HG02852 (cell line): ENCODE data around the gene UBE2J2.
"Not testable (repeated sequence)": the region's sequence is repeated elsewhere in the genome, so short reads cannot be mapped to it uniquely, and the experiment has no call there.

Experiments
- ATAC-seq: cut with Tn5 transposase; IDR thresholded peaks from one replicate; pipeline ENCODE4 v1.9.1; 2021; ENCODE audit warnings: mild to moderate bottlenecking, moderate library complexity; ENCODE audit not compliant: unreplicated experiment

Gene UBE2J2

DNA sequence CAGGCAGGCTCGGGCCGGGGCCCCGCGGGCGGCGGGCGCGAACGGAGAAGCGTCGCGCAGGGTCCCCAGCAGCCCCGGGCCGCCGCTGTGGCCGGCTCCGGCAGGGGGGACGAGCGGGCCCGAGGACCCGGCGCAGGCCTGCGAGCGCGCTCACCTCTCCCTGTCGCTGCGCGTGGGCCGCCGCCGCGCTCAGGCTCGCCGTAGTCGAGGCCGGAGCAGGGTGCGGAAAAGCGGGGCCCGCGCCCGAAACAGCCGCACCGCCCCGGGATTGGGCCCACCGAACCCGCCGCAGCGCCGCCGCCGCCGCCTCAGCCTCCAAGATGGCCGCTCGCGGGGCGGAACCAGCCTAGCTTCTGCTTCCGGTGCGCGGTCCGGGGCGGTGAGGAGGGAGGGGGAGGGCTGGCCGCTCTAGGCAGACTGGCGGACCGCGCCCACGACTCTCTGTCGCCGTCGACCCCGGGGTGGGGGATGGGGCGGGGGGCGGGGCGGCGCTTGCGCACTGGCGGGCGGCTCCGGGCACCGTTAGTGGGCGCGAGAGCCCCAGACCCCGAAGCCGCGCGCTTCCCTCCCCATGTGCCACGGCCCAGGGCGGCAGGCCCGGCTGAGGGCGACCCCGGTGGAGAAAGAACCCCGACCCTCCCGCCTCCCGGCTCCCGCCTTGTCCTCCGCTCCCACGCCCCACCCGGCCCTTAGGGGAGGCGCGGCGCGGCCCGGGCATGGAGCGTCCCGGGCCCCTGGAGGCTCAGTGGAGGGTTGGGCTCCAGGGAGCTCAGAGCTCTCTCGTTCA is at the start of gene UBE2J2:
Gene UBE2J2 (minus strand): TSS at position 343 of the 787 bp plus-strand sequence. CDS start 5,862 bp downstream, outside the sequence.
- peak; percentile 79 for ATAC-seq

DNA sequence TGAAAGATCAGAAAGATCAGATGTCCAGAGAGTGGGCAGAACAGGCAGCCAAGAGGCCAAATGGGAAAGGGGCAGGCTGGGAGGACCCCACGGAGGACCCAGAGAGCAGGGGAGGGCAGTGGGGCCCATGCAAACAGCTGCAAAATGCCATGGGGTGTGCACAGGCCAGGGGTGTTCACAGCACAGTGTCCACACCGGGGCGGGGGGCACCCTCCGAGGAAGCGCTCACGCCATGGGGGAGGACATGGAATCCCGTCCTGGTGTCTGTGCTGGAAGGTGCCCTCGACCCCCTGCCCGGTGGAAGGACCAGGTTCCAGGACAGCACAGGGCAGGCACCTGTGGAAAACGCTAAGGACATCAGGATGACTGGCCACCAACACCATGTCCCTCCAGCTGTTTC is 49.3 kb upstream of the UBE2J2 start:
- ATAC-seq, result no peak

DNA sequence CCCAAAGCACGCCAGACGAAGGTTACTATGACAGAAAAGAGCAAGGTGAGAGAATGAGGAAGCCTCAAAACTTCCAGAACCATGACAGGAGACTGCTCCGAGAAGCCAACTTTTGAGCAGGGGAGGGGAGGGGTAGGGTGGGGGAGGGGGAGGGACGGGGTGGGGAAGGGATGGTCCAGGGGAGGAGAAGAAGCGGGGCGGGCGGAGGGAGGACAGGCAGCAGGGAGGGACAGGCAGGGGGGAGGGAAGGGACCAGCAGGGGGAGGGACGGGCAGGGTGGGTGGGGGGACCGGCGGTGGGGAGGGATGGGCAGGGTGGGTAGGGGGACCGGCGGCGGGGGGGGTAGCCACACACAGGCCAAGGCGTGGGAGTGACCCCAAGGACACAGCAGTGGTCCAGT is 48.8 kb upstream of the UBE2J2 start:
- ATAC-seq, result no peak

DNA sequence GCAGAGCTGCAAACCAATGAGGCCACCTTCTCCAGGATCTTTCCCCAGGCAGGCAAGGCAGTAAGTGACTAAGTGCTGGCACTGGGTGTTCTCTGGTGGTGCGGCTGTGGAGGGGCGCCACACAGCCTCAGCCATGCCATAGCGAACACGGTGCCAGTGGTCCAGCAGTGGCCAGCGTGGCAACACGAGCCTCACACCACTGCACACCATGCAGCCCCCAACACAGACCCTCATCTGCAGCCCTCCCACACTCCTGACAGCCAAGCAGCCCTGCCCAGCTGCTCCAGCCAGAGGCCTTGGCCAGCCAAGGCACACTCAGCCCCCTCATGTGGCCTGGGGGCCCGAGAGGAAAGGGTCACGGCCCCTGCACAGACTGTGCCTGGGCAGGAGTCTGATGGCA is 47.8 kb upstream of the UBE2J2 start:
- ATAC-seq, result no peak

DNA sequence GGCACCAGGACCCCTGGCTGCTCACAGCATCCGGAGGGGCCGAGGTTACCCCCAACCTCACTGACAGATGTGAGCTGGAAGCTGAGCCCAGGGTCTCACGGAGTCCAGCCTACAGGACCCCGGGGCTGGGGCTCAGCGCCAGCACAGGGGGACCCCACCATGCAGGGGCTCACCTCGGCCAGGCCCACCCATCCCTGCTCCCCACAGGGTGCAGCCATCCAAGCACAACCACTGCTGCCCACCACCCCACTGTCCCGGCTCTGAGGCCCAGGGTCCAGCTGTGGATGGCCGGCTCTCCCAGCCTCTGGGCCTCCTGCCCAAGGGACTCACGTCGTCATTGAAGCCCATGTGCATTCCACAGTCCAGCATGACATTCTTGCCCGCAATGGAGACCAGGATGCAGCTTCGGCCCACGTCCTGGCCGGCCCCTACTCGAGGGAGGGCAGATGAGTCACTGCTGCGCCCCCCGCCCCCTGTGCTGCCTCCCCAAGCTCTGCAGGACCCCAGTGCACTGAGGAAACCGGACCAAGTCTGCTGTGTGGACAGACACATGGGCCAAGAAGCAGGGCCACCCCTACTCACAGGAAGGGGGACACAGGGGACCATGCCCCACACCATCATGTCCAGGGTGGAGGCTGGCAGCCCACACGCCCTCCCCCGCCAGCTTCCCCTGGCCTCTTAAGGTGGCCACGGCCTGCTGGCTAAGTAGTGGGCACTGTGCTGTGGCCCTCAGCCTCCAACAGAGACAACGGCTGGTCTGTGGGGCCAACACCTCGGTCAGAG is 47.2 kb upstream of the UBE2J2 start:
- no peak for ATAC-seq

DNA sequence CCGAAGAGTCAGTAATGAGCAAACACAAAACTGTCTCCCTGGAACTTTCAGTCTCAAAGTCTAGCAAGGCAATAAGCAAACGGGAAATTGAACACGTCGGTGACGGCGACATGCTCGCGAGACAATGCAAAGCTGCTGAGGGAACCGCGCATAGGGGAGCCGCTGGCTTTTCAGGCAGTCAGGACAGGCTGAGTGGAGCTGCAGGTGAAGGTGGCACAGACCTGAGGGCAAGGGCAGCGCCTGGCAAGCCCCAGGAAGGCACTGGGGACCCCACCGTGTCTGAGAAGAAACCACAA is 45.9 kb upstream of the UBE2J2 start:
- ATAC-seq, result no peak

DNA sequence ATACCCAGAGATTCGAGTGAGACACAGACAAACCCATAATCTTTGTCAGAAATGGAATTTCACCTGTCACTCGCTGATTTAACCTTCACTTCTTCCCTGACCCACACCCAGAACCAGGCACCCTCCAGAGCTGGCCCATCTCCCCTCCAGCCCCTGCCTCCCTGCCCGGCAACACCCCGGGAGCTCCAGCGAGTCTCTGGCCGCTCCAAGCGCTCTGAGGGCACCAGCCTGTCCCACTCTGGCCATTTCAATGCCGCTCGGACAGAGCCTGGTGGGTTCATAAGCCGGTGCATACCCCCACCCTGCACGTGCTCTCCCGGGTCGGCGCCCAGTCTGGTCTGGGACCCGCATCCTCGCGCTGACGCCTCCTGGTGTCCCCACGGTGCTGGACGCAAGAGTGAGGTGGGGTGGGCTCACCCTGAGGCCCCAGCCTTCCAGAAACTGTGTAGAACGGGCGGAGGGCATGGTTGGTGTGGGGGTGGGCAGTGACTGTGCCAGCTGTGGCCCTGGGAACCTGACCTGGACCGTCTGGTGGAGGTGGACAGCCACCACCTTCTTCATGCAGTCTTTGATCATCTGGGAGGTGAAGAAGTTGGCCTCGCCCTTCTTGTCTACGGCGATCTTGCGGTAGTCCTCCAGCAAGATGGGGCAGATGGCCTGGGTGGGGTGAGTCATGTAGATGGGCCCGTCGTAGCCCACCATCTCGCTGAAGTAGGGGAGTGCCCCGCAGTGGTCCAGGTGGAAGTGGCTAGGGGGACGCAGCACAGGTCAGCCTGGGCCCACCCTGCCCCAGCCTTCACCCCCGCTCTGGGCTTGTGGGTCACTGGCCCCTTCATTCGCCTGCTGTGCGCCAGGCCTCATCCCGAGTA is 45.4 kb upstream of the UBE2J2 start:
- no peak for ATAC-seq

DNA sequence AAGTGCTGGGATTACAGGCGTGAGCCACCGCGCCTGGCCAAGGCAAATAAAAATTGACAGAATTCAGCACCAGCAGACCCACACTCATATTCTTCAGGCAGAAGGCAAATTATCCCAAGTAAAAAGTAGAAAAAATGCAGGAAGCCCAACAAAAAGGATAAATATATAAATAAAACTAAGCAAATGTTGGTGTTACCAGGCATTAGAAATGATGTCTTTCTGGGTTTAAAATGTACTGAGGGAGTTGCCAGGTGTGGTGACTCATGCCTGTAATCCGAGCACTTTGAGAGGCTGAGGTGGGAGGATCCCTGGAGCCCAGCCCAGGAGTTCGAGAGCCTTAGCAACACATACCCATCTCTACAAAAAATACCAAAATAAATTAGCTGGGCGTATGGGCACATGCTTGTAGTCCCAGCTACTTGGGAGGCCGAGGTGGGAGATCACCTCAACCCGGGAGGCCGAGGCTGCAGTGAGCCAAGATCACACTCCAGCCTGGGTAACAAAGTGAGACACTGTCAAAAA is 44.5 kb upstream of the UBE2J2 start:
- no peak for ATAC-seq

DNA sequence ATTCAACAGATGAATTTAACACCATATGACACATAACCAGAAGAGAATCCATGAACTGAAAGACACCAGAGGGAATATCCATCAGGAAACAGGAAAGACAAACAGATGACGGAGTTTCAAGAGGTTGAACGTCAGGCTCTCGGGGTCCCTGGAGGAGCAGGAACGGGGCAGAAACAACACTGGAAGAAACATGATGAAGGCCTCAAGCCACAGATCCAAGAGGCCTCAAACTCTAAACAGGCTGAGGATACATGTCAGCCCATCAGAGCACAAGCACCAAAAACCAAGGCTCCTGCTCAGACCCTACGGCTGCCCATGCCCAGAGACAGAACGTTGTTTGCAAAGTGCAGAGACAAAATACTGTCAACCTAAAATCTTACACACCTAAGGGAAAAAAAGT is 43.8 kb upstream of the UBE2J2 start:
- no peak for ATAC-seq

DNA sequence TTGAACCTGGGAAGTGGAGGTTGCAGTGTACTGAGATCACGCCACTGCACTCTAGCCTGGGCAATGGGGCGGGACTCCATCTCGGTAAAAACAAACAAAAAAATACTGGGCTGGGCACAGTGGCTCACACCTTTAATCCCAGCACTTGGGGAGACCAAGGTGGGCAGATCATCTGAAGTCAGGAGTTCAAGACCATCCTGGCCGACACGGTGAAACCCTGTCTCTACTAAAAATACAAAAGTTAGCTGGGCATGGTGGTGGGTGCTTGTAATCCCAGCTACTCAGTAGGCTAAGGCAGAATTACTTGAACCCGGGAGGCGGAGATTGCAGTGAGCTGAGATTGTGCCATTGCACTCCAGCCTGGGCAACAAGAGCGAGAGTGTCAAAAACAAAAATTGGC is 42.5 kb upstream of the UBE2J2 start:
- not testable (repeated sequence) for ATAC-seq

DNA sequence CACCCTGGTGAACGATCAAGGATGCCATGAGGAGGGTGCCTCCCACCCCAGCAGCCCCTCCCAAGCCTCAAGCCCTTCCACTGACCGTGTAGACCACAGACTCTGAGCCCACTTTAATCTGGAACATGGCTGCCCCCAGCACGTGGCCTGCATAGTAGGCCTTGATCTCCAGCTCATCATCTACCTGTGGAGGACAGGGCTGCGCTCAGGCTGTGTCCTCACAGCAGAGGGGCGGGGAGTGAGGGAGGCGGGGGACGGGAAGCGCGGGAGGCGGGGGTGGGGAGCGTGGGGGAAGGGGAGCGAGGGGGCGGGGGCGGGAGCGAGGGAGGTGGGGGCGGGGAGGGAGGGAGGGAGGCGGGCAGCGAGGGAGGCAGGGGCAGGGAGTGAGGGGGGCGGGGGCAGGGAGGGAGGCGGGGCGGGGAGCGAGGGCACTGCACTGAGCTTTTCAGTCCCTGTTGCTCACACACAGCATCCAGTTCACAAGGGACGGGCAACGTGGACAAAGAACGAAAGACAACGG is 41.8 kb upstream of the UBE2J2 start:
- ATAC-seq, result no peak

DNA sequence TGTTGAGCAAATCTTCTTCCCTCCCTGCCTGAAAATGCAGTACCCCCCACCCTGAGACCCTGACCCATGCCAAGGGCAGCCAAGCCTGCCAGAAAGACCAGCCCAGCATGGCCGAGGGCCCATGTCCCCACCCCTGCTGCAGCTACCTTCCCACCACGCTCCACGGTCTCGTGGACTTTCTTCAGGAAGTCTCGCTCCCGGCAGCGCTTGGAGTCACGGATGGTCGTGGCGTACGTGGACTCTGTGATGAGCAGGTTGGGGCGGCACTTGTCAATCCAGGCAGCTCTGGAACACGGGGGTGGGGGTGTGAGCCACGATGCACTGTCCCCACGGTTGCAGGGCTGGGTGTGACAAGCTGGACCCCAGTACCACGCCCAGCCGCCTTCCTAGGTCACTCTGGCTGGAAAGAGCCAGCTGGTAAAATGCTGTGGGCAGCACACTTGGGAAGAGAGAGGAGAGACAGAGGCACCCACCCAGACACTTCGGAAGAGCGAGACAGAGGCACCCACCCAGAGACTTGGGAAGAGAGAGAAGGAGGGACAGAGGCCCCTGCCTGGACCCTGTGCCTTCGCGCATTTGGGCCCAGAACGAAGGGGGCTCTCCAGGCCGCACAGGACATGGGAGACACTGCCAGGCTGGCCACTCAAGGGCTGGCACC is 41.2 kb upstream of the UBE2J2 start:
- ATAC-seq, result no peak

DNA sequence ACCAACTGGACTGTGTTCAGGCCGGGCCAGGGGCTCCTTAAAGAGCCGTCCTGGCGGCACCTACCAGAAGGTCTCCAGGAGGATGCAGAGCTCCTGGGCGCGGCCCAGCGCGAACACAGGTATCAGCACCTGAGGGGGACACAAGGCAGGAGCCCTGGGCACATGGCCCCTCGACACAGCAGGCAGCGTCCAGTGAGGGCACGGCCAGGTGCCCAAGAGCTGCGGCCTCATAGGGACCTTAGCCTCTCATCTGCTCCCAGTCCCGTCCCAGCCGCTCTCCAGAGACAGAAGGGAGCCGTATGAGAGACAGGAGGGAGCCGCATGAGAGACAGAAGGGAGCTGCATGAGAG is 40.6 kb upstream of the UBE2J2 start:
- ATAC-seq, result no peak

DNA sequence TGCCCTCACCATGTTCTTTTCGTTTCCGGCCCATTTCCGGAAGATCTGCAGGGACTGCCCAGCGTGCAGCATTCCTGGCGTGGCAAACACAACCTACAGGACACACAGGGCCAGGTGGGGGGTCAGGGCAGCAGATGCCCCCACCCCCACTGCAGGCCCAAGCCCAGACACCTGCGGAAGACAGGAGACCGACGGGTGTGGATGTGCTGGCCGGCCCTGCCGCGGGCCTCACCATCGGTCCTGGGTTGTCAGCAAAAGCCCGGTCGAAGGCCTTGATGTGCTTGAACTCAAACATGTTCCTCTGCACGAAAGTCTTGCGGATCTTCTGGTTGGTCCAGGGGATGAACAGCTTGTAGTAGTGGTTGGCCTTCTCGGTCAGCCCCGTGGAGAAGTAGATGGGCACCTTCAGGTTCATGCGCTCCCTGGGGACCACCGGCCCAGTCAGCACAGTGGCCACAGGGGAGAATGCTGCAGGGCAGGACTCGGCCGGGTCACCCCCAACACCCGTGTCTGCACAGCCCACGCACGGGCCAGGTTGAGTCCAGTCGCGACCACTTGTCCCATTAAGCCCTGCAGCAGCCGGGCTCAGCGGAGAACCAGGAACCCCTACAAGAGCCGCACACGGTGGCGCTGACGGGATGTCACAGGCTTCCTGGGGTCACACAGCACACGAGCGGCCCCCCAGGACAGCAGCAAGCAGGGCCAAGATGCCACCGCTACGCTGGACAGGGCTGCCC is 40.0 kb upstream of the UBE2J2 start:
- no peak for ATAC-seq

DNA sequence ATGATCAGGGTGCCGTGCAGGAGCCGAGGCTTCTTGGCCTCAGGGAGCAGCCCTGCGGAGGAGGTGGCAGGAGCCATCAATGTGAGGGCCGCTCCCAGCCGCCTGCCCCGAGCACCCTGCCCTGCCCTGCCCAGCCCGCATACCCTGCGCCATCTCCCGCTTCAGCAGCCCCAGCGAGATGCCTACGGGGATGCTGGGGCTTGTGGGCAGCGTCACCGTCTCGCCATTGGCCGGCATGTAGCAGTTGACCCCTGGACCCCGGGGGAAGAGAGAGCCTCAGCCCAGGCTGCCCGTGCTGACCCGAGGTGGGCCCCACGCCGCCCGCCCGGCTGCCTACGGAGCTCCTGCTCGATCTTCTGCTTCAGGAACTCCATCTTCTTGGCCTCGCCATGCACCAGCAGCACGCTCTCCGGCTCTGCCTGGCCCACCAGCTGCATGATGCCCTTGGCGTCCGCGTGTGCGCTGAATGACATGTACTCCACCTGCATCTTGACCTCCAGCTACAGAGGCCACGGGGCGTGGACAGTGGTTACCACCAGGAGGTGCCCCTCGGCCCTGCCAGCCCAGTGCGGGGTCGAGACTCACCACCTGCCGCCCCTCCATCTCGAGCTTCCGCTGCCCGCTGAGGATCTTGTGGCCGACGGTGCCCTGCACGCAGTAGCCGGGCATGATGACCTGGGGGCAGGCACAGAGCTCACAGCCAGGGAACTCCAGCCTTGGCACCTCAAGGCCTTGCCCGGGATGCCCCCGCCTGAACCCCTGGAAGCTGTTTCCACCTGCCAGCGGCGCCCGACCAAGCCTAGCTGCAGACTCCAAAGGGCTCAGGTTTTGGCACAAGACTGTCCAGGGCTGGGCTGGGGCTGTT is 39.0 kb upstream of the UBE2J2 start:
- no peak for ATAC-seq

DNA sequence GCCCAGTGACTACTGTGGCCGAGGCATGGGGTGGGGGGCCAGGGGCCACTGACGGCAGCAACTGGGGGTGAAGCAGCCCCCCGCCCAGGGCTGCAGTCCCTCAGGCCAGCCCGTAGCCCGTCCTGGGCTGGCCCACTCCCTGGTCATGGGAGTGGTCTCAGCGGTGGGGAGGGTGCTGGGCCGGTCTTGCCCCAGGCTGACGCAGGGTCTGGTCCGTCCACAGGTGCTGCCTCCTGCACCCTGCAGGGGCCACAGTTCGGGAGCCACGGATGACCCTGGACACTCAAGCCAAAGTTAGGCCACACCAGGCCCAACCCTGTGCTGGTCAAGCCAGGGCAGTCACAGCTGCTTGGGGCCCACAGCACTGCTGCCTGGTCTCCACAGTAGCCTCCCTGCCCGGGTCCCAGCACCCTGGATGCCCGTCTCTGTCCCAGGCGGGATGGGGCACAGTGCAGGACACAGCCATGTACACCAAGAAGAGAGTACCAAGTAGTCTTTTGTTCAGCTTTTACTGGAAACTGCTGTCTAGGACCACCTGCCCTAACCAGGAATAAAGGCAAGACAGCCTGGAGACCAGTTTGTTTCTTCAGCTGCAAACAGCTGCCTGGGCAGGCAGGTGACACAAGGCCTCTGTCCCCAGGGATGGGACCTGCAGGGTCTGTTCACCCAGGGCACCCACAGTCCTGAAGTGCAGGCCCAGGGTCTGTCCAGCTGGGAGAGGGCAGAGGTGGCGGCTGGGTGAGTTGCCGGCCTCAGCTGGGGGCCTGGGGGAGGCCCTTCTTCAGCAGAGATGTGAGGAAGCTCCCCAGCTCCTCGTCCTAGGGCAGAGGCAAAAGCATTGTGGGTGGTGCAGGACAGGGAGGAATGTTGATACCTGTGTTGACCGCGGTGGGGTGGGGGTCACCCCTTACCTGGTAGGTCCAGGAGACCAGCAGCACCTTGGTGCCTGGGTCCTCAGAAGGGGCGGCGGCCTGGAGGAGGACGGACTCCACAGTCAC is 37.8 kb upstream of the UBE2J2 start:
- no peak for ATAC-seq

DNA sequence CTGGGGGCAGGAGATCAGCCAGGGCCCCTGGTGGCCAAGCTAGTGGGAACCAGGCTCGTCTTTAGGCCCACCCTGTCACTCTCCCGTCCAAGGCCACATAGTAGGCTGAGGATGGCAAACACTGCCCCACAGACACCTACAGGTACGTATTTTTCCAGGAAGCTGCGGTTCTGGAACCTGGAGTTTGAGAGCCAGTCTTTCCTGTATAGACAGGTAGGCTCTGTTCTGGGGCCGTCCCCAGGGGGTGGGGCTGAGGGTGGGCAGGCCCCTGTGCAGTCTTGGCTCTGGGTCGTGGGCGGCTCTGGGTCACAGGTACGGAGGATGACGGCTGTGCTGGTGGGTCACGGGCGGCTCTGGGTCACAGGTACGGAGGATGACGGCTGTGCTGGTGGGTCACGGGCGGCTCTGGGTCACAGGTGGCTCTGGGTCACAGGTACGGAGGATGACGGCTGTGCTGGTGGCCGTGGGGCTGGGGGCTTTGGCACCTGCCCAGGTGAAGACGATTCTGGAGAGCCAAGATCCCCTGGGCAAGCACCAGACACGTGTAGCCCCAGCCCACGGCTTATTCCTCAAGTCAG is 36.9 kb upstream of the UBE2J2 start:
- no peak for ATAC-seq

DNA sequence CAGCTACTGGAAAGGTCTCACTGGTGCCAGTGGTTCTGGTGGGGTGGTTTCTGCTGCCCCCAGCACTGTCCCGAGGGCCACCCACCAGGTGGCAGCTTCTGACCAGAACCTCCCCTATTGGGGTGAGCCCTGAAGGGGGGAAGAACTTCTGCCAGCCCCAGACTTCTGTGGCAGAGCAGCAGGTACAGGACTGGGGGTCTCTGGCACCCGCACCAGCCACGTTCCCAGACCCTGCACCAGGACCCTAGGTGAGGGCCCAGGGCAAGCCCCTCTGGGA is 36.4 kb upstream of the UBE2J2 start:
- ATAC-seq, result no peak
